GM23338 (cell line): Measurements from ENCODE around the gene DLG2. TPM values are rescaled to one million over a fixed set of nuclear protein-coding genes. Genes with fewer than 3 reads are reported as not detected.

Experiments used
- ATAC-seq: fragments of 200-7000 bp; cut with Tn5 transposase; 3 replicates; pipeline ENCODE4 v1.9.1; 2020
- DNase-seq: peaks from one replicate; pipeline ENCODE4 v3.0.0-alpha.2; 2015; ENCODE audit warnings: low spot score
- H2AFZ ChIP-seq: fragments of 200-600 bp; sonication (generic); 2 replicates; pipeline ENCODE4 v1.8.0; 2016; ENCODE audit warnings: antibody characterized with exemption, mild to moderate bottlenecking, moderate library complexity
- H3F3A ChIP-seq: fragments of 200-600 bp; sonication (generic); replicated peaks from 2 replicates; pipeline ENCODE4 v1.8.0; 2017; ENCODE audit warnings: antibody characterized with exemption, mixed run types, low read depth
- H3K27ac ChIP-seq: fragments of 200-600 bp; sonication (generic); 2 replicates; pipeline ENCODE4 v1.6.1; 2016; ENCODE audit warnings: low read depth
- H3K27me3 ChIP-seq: fragments of 200-600 bp; sonication (generic); 2 replicates; pipeline ENCODE4 v1.8.0; 2016; ENCODE audit warnings: mild to moderate bottlenecking, mixed run types, moderate library complexity; ENCODE audit not compliant: insufficient read depth
- H3K36me3 ChIP-seq: fragments of 200-600 bp; sonication (generic); 2 replicates; pipeline ENCODE4 v1.8.0; 2016; ENCODE audit warnings: mild to moderate bottlenecking; ENCODE audit not compliant: insufficient read depth
- H3K4me1 ChIP-seq: fragments of 200-600 bp; sonication (generic); 2 replicates; pipeline ENCODE4 v1.8.0; 2016; ENCODE audit warnings: mild to moderate bottlenecking, moderate library complexity; ENCODE audit not compliant: insufficient read depth
- H3K4me2 ChIP-seq: fragments of 200-600 bp; sonication (generic); 2 replicates; pipeline ENCODE4 v1.7.1; 2017; ENCODE audit warnings: mixed run types
- H3K4me3 ChIP-seq: fragments of 200-600 bp; sonication (generic); 2 replicates; pipeline ENCODE4 v1.6.1; 2016; ENCODE audit warnings: mixed run types
- H3K79me2 ChIP-seq: fragments of 200-600 bp; sonication (generic); replicated peaks from 2 replicates; pipeline ENCODE4 v1.8.0; 2017; ENCODE audit warnings: mild to moderate bottlenecking; ENCODE audit not compliant: insufficient read depth
- H3K9me2 ChIP-seq: fragments of 200-600 bp; sonication (generic); 2 replicates; pipeline ENCODE4 v1.8.0; 2017; ENCODE audit not compliant: insufficient read depth
- H4K20me1 ChIP-seq: fragments of 200-600 bp; sonication (generic); replicated peaks from 2 replicates; pipeline ENCODE4 v1.8.0; 2017; ENCODE audit warnings: mild to moderate bottlenecking; ENCODE audit not compliant: insufficient read depth
- H3K27ac Mint-ChIP-seq: 2 replicates; pipeline ENCODE4 v1.8.0; 2020; ENCODE audit warnings: inconsistent platforms, mild to moderate bottlenecking, moderate library complexity, mixed read lengths
- H3K27me3 Mint-ChIP-seq: 3 replicates; pipeline ENCODE4 v1.8.0; 2022; ENCODE audit warnings: low read depth, mild to moderate bottlenecking, moderate library complexity, mixed read lengths, inconsistent platforms; ENCODE audit not compliant: insufficient read depth, poor library complexity
- H3K36me3 Mint-ChIP-seq: 3 replicates; pipeline ENCODE4 v1.8.0; 2021; ENCODE audit warnings: low read depth, mild to moderate bottlenecking, inconsistent platforms, moderate library complexity, mixed read lengths
- H3K4me1 Mint-ChIP-seq: 3 replicates; pipeline ENCODE4 v1.8.0; 2020; ENCODE audit warnings: mild to moderate bottlenecking, inconsistent platforms, mixed read lengths
- H3K4me3 Mint-ChIP-seq: 3 replicates; pipeline ENCODE4 v1.8.0; 2021; ENCODE audit warnings: moderate library complexity, mild to moderate bottlenecking, inconsistent platforms, mixed read lengths
- H3K9me3 Mint-ChIP-seq: 3 replicates; pipeline ENCODE4 v1.8.0; 2020; ENCODE audit warnings: moderate library complexity, mild to moderate bottlenecking, inconsistent platforms, mixed read lengths
- POLR2AphosphoS5 ChIP-seq: IDR thresholded peaks from 2 replicates; pipeline ENCODE4 v1.6.1; 2016; ENCODE audit warnings: antibody characterized with exemption, low read depth
- ZNF331 ChIP-seq: fragments of 250-450 bp; sonication (Bioruptor Pico); IDR thresholded peaks from 2 replicates; pipeline ENCODE4 v1.5.0; 2020; ENCODE audit warnings: low read depth, mild to moderate bottlenecking, moderate library complexity
- polyA plus RNA-seq: library from polyadenylated mRNA; unstranded; fragments of >200 nt; fragmentation: Nextera tagmentation; extraction: Ambion mirVana; gene quantifications from 2 replicates; pipeline ENCODE4 v1.2.1, GENCODE V29; 2016
- total RNA-seq: library from RNA; depleted of rRNA; stranded (reverse); fragments of >200 nt; shearing (Covaris generic); gene quantifications from 2 replicates; pipeline ENCODE4 v1.2.3, GENCODE V29; 2014
- TF ChIP-seq, protein P1 (sequence below): fragments of 250-450 bp; sonication (Bioruptor Pico); IDR thresholded peaks from 2 replicates; pipeline ENCODE4 v1.5.0; 2020; ENCODE audit warnings: mild to moderate bottlenecking, moderate library complexity
- TF ChIP-seq, protein P2 (sequence below): IDR thresholded peaks from 2 replicates; pipeline ENCODE4 v1.6.1; 2016; ENCODE audit warnings: antibody characterized with exemption

DLG2 gene
- total and polyA plus RNA-seq, 2 experiments from 2014 or later = 19.8 to 21.5 TPM

DNA sequence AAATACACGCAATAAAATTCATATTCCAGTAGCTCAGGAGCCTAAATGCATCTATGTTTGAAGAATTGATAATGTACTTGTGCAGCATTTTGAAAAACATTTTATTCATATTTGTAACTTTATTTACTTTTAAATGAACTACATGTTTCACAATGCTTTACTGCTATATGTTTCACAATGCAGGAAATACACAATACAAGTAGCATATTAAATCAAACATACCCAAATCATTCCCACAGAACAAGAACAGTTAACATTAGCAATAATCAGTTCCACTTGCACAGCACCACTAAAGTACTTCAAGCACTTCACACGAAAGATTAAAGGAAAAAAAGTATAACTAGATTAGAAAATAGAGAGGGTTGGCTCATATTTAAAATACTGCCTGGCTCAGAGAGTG, 1997.4 kb downstream of the DLG2 start:
- H3K4me3 Mint-ChIP-seq = no peak overlapping the region
- no peaks in the 10 kb centered on the region for H3K9me3 Mint-ChIP-seq
- no peaks in the 10 kb centered on the region for H4K20me1 ChIP-seq
- H3K4me2 ChIP-seq = no peak overlapping the region
- no peak for ATAC-seq
- H3K27ac ChIP-seq = no peak overlapping the region
- peaks cover 8% of the 10 kb centered on the region; the same call in 2 of the 3 replicates for H3K4me1 Mint-ChIP-seq
- no peak overlapping the region for H3K4me3 ChIP-seq
- no peaks in the 10 kb centered on the region for H3K36me3 ChIP-seq
- H3K79me2 ChIP-seq = no peaks in the 10 kb centered on the region
- H3K27ac Mint-ChIP-seq = peak overlapping the region; percentile 79; the same call in 1 of the 2 replicates
- TF ChIP-seq POLR2AphosphoS5 (no peak), ZNF331 (no peak)
- TF ChIP-seq, protein P1, sequence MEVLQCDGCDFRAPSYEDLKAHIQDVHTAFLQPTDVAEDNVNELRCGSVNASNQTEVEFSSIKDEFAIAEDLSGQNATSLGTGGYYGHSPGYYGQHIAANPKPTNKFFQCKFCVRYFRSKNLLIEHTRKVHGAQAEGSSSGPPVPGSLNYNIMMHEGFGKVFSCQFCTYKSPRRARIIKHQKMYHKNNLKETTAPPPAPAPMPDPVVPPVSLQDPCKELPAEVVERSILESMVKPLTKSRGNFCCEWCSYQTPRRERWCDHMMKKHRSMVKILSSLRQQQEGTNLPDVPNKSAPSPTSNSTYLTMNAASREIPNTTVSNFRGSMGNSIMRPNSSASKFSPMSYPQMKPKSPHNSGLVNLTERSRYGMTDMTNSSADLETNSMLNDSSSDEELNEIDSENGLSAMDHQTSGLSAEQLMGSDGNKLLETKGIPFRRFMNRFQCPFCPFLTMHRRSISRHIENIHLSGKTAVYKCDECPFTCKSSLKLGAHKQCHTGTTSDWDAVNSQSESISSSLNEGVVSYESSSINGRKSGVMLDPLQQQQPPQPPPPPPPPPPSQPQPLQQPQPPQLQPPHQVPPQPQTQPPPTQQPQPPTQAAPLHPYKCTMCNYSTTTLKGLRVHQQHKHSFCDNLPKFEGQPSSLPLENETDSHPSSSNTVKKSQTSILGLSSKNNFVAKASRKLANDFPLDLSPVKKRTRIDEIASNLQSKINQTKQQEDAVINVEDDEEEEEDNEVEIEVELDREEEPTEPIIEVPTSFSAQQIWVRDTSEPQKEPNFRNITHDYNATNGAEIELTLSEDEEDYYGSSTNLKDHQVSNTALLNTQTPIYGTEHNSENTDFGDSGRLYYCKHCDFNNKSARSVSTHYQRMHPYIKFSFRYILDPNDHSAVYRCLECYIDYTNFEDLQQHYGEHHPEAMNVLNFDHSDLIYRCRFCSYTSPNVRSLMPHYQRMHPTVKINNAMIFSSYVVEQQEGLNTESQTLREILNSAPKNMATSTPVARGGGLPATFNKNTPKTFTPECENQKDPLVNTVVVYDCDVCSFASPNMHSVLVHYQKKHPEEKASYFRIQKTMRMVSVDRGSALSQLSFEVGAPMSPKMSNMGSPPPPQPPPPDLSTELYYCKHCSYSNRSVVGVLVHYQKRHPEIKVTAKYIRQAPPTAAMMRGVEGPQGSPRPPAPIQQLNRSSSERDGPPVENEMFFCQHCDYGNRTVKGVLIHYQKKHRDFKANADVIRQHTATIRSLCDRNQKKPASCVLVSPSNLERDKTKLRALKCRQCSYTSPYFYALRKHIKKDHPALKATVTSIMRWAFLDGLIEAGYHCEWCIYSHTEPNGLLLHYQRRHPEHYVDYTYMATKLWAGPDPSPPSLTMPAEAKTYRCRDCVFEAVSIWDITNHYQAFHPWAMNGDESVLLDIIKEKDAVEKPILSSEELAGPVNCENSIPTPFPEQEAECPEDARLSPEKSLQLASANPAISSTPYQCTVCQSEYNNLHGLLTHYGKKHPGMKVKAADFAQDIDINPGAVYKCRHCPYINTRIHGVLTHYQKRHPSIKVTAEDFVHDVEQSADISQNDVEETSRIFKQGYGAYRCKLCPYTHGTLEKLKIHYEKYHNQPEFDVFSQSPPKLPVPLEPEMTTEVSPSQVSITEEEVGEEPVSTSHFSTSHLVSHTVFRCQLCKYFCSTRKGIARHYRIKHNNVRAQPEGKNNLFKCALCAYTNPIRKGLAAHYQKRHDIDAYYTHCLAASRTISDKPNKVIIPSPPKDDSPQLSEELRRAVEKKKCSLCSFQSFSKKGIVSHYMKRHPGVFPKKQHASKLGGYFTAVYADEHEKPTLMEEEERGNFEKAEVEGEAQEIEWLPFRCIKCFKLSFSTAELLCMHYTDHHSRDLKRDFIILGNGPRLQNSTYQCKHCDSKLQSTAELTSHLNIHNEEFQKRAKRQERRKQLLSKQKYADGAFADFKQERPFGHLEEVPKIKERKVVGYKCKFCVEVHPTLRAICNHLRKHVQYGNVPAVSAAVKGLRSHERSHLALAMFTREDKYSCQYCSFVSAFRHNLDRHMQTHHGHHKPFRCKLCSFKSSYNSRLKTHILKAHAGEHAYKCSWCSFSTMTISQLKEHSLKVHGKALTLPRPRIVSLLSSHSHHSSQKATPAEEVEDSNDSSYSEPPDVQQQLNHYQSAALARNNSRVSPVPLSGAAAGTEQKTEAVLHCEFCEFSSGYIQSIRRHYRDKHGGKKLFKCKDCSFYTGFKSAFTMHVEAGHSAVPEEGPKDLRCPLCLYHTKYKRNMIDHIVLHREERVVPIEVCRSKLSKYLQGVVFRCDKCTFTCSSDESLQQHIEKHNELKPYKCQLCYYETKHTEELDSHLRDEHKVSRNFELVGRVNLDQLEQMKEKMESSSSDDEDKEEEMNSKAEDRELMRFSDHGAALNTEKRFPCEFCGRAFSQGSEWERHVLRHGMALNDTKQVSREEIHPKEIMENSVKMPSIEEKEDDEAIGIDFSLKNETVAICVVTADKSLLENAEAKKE (CRISPR knock-in tag) = no peak
- TF ChIP-seq, protein P2, sequence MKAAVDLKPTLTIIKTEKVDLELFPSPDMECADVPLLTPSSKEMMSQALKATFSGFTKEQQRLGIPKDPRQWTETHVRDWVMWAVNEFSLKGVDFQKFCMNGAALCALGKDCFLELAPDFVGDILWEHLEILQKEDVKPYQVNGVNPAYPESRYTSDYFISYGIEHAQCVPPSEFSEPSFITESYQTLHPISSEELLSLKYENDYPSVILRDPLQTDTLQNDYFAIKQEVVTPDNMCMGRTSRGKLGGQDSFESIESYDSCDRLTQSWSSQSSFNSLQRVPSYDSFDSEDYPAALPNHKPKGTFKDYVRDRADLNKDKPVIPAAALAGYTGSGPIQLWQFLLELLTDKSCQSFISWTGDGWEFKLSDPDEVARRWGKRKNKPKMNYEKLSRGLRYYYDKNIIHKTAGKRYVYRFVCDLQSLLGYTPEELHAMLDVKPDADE = no peak
- peaks cover 7% of the 10 kb centered on the region; the same call in 1 of the 2 replicates for H3K4me1 ChIP-seq
- H3K36me3 Mint-ChIP-seq = no peaks in the 10 kb centered on the region
- no peak overlapping the region for H2AFZ ChIP-seq
- H3F3A ChIP-seq = no peaks in the 10 kb centered on the region
- no peaks in the 10 kb centered on the region for H3K9me2 ChIP-seq
- H3K27me3 ChIP-seq = no peaks in the 10 kb centered on the region
- H3K27me3 Mint-ChIP-seq = peaks cover 3% of the 10 kb centered on the region
- DNase-seq = no peak
